Dedifferentiated amniotic fluid mesenchymal stem cell (primary cell): ENCODE results near the gene KAZN.

Experiments
- DNase-seq: peaks from one replicate; pipeline ENCODE4 v3.0.0-alpha.2; 2016; ENCODE audit errors: extremely low spot score

The KAZN gene

DNA sequence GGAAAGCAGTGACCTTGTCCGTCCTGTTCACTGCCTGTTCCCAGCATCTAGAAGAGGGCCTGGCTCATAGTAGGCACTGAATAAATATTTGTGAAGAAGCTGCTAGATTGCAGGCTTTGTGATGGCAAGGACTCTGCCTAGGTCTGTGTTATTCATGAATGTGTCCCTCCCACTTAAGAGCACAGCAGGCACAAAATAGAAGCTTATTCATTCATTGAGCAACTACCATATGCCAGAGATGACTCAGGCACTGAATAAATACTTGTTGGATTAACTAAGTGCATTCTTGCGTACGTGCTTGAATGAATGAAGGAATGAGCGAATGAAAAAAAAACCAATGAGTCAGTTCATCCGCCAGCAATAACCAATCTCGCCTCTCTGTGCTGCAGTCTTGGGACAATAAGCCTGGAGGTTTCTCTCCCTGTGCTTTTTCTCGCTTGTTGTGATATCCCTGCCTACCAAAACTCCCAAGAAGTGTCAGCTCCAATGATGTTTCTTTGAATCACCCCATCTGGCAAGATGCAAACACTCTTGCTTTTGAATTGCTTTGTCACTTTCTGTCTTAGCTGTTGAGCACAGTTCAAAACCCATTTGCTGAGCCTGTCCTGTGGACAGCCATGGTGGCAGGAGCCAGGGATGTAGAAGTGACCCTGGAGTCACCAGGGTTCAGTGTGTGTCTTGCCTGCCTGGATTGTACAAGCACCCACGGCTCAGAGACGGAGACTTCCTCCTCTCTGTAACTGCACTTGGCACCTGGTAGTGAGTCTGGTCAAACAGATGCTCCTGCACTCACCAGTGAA, 143.9 kb downstream of the KAZN start:
- DNase-seq, result peak; percentile 89

DNA sequence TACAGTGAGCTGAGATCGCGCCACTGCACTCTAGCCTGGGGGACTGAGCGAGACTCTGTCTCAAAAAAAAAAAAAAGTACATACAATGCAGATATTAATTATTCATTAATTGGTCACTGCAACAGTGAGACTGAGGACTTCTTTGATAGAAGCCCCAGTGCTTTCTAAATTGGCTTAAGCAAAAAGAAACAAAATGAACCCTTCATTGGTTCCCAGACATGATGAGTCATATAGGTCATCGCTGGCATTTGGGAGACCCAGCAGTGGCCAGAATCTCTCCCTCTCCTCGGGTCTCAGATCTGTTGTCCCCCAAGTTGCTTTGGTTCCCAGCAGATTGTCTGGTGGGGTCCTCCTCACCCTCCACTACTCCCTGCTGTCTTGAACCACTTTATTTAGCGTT, 144.9 kb downstream of the KAZN start:
- DNase-seq, result no peak

GRCh38 chr1:14745001-14745720, 146.7 kb downstream of the KAZN start:
- DNase-seq, result no peak

DNA sequence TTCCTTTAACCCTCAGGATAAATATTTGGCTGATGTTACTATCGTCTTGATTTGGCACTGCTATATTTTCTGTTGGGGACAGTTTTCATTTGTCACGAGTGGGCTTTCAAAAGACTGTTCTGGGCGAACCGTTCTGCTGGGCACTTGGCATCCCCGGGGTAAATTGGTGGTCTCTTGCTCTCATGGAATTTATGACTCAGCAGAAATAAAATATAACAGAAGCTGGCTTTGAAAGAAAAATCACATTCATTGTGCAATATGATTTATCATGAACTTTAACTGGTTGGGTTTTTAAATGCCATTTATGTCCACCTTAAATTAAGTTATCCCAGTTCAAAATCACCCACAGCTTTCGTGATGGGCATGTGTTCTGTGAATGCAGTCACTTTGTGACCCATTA, 147.3 kb downstream of the KAZN start:
- DNase-seq, result no peak

DNA sequence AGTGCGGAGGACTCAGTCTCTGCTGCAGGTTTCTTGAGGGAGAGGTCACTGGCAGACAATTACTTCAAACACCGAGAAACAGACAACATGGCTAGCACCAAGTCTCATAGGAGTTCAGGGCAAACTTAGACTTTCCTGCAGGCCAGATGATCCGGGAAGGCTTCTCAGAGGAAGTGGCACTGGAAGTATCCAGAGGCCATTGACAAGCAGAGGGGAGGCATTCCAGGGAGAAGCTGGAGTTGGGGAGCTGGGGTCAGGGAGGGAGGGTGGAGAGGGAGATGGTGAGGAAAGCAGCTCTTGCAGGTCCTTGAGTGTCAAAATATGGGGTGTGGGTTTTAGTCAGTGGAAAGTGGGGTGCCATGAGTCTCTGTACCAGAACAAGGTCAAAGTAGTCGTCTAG, 147.9 kb downstream of the KAZN start:
- DNase-seq, result no peak

- DNase-seq, result no peak
Observed at GRCh38 chr1:14748151-14748550, 149.7 kb downstream of the KAZN start.

DNA sequence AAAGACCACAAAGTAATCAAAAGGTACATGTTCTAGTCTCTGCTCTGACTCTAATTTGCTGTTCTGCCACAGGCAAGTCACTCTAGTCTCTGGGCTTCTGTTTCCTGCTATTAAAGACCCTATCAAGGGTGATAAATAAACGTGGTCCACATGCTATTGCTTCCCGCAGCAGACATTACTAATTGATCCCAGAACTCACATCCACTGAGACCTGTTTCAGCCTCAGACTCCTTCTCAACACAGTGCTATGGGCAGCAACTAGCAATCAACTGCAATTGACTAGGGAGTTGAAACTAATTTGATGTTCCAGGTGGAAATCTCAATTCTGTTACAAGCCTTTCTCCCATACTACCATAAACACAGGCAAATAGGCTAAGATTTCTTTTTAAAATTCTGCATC, 150.5 kb downstream of the KAZN start:
- DNase-seq, result no peak

DNA sequence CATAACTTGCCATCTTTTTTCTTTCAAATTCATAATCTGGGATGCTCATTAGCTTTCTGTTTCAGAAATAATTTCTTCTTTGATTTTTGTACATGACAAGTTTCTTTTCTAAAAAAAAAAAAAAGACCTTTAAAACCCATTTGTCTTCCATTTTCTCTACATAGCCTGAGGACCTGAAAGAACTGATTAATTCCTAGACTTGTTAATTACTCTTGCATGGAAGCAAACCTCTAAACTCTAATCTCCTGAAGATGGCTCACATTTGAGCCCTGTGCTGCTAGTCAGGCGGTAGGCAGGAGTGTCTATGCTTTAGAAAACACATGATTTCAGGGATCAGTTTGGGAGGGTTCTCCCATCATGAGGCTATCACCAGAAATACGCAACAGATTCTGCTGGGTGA, 152.0 kb downstream of the KAZN start:
- DNase-seq, result no peak

GRCh38 chr1:14755518-14756252, 157.2 kb downstream of the KAZN start:
- no peak for DNase-seq

GRCh38 chr1:14756589-14757285, 158.3 kb downstream of the KAZN start:
- DNase-seq, result no peak

DNA sequence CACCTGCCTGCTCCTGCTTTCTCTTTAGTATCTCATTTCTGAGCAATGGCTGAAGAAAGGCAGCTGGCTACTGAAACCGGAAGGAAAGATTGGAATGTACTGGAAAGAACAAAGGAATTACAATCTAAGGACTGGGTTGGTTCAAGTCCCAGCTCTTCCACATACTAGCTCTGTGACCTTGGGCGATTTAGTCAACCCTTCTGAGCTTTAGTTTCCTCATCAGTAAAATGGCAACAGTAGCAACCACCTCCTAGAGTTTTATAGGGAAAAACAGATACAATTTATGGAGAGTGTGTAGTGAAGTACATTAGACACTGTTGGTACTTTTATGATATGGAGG, 158.8 kb downstream of the KAZN start:
- DNase-seq, result no peak

GRCh38 chr1:14759042-14759818, 160.7 kb downstream of the KAZN start:
- no peak for DNase-seq

- no peak for DNase-seq
Observed at GRCh38 chr1:14759843-14760242, 161.4 kb downstream of the KAZN start.

- no peak for DNase-seq
Observed at GRCh38 chr1:14760780-14761179, 162.3 kb downstream of the KAZN start.

DNA sequence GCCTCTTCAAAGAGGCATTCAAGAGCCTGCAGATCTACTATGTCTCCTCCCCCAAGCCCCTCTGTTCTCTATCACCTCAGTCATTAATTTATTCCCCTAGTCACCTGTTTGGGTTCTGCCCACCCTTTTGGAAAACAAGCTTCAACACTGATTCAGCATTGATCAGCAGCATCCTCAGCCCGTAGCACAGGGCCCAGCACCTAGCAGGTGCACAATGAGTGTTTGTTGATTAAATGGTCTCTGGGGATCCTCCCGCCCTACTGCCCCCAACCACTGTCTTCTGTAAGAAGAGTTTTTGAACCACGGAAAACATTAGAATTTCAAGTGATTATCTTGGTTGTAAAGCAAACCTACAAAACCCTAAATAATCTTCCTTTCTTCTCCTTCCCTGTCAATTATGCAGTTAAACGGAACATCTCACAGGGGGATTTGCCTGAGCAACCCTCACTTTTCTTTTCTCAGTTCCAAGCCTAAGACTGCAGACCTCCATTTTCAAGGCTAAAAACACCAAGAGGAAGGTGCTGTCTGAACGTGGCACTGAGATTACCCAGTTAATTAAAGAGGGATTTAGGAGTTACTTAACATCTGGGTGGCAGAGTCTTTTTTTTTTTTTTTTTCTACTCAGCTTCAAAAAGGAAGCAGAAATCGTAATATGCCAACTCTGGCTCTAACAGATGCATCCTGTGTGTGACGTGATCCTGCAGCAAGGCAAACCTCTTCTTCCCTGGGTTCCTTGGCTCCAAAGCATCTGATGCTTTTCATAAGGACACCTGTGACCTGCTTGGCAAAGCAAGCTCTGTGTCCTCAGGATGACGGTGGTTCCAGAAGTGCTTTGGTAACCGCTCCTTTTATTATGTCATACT, 163.0 kb downstream of the KAZN start:
- DNase-seq, result no peak

DNA sequence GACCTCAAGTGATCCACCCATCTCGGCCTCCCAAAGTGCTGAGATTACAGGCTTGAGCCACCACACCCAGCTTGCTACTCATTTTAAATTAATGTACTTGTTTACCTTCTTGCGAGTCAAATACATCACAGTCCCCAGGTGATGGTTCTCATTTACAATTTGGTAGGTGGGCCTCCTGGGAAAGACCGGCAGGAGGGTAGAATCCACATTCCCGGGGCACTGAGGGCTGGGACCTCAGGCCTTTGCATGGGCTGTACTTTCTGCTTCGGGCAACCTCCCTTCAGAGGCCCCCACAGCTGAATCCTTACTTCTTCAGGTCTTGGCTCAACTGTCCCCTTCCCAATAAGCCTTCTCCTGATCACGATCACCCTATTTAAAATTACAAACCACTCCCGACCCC, 165.5 kb downstream of the KAZN start:
- no peak for DNase-seq

- no peak for DNase-seq
Observed at GRCh38 chr1:14765773-14766172, 167.3 kb downstream of the KAZN start.

GRCh38 chr1:14767075-14767474, 168.6 kb downstream of the KAZN start:
- no peak for DNase-seq

DNA sequence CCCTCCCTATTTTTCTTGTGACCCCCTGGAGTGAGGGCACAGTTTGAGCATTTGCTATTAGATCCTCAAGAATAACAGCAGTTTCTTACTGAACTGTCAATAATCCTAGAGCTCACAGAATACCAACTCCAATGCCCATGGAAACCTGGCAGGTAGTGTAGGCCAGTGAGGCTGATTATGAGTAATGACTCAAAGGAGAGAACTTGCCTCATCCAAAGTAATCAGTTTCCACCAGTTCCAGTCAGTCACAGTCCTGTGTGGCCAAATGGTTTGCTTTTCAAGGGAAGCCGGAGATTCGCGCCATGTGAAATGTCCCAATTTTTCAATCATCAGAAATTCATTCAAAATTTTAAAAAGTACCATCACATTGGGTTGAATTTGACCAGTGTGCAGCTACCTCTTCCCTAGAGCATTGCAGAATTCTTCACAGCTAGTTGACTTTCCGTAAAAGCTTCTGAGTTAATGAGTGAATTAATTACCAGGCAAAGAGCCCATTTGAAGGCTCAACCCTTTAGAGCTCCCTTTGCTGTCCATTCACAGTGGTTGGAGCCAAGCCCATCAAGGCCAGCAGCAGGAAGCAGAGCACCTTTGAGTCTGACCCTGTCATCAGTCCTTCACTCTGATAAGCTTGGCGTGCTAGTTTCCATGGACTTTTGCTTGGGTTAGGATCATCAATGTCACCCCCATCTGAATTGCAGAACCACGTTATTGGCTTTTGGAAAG, 170.3 kb downstream of the KAZN start:
- DNase-seq, result no peak
